Spleen (tissue), 11 donors: ENCODE measurements around the gene RSPH3. TPM values are rescaled to one million over a fixed set of nuclear protein-coding genes. Genes with fewer than 3 reads are reported as not detected.

Experiments used
- DNase-seq: peaks from one replicate; pipeline ENCODE4 v3.0.0-alpha.2; 2020
- H3K27ac ChIP-seq, 8 donors: fragments of 200-600 bp; sonication (generic) in 7 of 8; 1 replicate in 4 of 8; 2 replicates in 4 of 8; pipeline versions ENCODE4 v1.5.0 to v1.8.0; 2016 to 2021; ENCODE audit warnings: inconsistent platforms in 4 of 8, mild to moderate bottlenecking in 4 of 8, moderate library complexity in 1 of 8
- H3K27me3 ChIP-seq, 7 donors: fragments of 200-600 bp; sonication (generic) in 6 of 7; replicated peaks in 1 of 7; 1 replicate in 4 of 7; 2 replicates in 3 of 7; pipeline versions ENCODE4 v1.5.0 to v1.8.0; 2016 to 2021; ENCODE audit warnings: inconsistent platforms in 3 of 7, mild to moderate bottlenecking in 1 of 7
- H3K36me3 ChIP-seq, 6 donors: fragments of 200-600 bp; sonication (generic) in 5 of 6; 1 replicate in 4 of 6; 2 replicates in 2 of 6; pipeline versions ENCODE4 v1.5.0 to v1.8.0; 2016 to 2021; ENCODE audit warnings: inconsistent platforms in 2 of 6
- H3K4me1 ChIP-seq, 6 donors: fragments of 200-600 bp; sonication (generic) in 5 of 6; 1 replicate in 3 of 6; 2 replicates in 3 of 6; pipeline versions ENCODE4 v1.5.0 to v1.8.0; 2016 to 2021; ENCODE audit warnings: inconsistent platforms in 3 of 6
- H3K4me3 ChIP-seq, 8 donors: fragments of 200-600 bp; sonication (generic) in 7 of 8; 1 replicate in 4 of 8; 2 replicates in 4 of 8; pipeline versions ENCODE4 v1.5.0 to v1.8.0; 2016 to 2021; ENCODE audit warnings: inconsistent platforms in 4 of 8, mild to moderate bottlenecking in 4 of 8, moderate library complexity in 2 of 8
- H3K9me3 ChIP-seq, 8 donors: fragments of 200-600 bp; sonication (generic) in 7 of 8; 1 replicate in 4 of 8; 2 replicates in 4 of 8; pipeline versions ENCODE4 v1.5.0 to v1.8.0; 2016 to 2021; ENCODE audit warnings: inconsistent platforms in 4 of 8
- POLR2A ChIP-seq, 3 donors: fragments of 450-650 bp; IDR thresholded peaks; one replicate each; pipeline ENCODE4 v1.5.1; 2017; ENCODE audit warnings: antibody characterized with exemption in 3 of 3, mild to moderate bottlenecking in 1 of 3
- POLR2AphosphoS5 ChIP-seq, 3 donors: sonication (generic); formaldehyde crosslinking; IDR thresholded peaks; one replicate each; pipeline ENCODE4 v1.5.1; 2017; ENCODE audit warnings: antibody characterized with exemption in 3 of 3
- WGBS, 5 donors: extraction: QIAGEN DNeasy Blood & Tissue Kit in 3 of 5; methylation state at CpG; one replicate each; pipeline versions ENCODE4 v1.1.5 to v1.1.7; 2013 to 2018; 5-methylcytosine and 5-hydroxymethylcytosine counted together
- intact Hi-C: fragments of 100-400 bp; cut with DNase I; formaldehyde crosslinking; loops from one replicate; pipeline ENCODE4 v1.15.0; 2023; ENCODE audit warnings: low total_unique reads
- polyA plus RNA-seq, 3 donors: library from polyadenylated mRNA; stranded (reverse); fragments of 200-250 nt; gene quantifications; one replicate each; pipeline ENCODE4 v1.2.1, GENCODE V29; 2013
- small RNA-seq, 4 donors: library from RNA; depleted of rRNA; stranded (forward); fragments of <200 nt; gene quantifications; one replicate each; pipeline ENCODE3, GENCODE V24; 2016
- total RNA-seq, 7 donors: library from RNA; depleted of rRNA in 3 of 7; stranded (reverse); fragments of >200 nt in 3 of 7; fragmentation: NEBNext Ultra II Directional in 4 of 7; extraction: Animal tissue kit (Norgen Biotek cat#: 25700) in 4 of 7; gene quantifications; one replicate each; pipeline versions ENCODE4 v1.1.0 to v1.2.1, GENCODE V29; 2016 to 2021
- TF ChIP-seq, protein P1 (sequence below), 11 experiments: fragments of 200-600 bp in 7 of 11; fragments of 450-650 bp in 4 of 11; sonication (generic) in 4 of 11; IDR thresholded peaks in 8 of 11; conservative IDR thresholded peaks in 3 of 11; 1 replicate in 7 of 11; 2 replicates in 4 of 11; pipeline versions ENCODE4 v1.4.0 to v1.8.0; 2016 to 2021; ENCODE audit warnings: antibody characterized with exemption in 11 of 11, inconsistent platforms in 4 of 11, mild to moderate bottlenecking in 1 of 11
- donor health status: healthy with polysubstance abuse.
- donor health status: DM: no; HTN: no; CAD: no; lungs with moderate emphysema.
- donor health status: DM: no; HTN: no; CAD: no.
- donor health status: Bipolar disorder and iron deficiency.
- donor health status: healthy.
- donor health status: DM: no; HTN: no; CAD: no.
- donor health status: DM: yes; HTN: yes; CAD: no.

The RSPH3 gene
- total and polyA plus RNA-seq, 10 donors: 0.91 to 7.3 (median 4.7) TPM

- TF ChIP-seq, protein P1, sequence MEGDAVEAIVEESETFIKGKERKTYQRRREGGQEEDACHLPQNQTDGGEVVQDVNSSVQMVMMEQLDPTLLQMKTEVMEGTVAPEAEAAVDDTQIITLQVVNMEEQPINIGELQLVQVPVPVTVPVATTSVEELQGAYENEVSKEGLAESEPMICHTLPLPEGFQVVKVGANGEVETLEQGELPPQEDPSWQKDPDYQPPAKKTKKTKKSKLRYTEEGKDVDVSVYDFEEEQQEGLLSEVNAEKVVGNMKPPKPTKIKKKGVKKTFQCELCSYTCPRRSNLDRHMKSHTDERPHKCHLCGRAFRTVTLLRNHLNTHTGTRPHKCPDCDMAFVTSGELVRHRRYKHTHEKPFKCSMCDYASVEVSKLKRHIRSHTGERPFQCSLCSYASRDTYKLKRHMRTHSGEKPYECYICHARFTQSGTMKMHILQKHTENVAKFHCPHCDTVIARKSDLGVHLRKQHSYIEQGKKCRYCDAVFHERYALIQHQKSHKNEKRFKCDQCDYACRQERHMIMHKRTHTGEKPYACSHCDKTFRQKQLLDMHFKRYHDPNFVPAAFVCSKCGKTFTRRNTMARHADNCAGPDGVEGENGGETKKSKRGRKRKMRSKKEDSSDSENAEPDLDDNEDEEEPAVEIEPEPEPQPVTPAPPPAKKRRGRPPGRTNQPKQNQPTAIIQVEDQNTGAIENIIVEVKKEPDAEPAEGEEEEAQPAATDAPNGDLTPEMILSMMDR (IDR thresholded peaks at IDR 0.05 in 8 of 11, conservative IDR thresholded peaks at IDR 0.05 in 3 of 11): no peak
- no peak for TF ChIP-seq POLR2AphosphoS5 (IDR thresholded peaks at IDR 0.05)
- TF ChIP-seq POLR2A (IDR thresholded peaks at IDR 0.05): no peak
- no peak overlapping the region for H3K4me3 ChIP-seq
- WGBS, 5 donors: 86 to 93% (median 91%) methylated on average over 14 of the region's 14 CpGs
Measured at GRCh38 chr6:158923805-158924498, 76.0 kb downstream of the RSPH3 start.

More at GRCh38 chr6:158923805-158924498, 76.0 kb downstream of the RSPH3 start:
- Histone ChIP-seq H3K27me3 (no peaks in the 10 kb centered on the region), H3K36me3 (no peaks in the 10 kb centered on the region), H3K27ac (no peak overlapping the region), H3K4me1 (no peaks in the 10 kb centered on the region), H3K9me3 (no peaks in the 10 kb centered on the region)
- no peak for DNase-seq
- intact Hi-C loops: no loop called here

Small RNA genes within 50 kb of the gene (small RNA-seq; reads per million reads assigned to genes)
- gene RNU6-293P: 0 reads per million in 4 donors

Other genes with a start within 250 kb of the RSPH3 start
- gene EZR, start 180.8 kb downstream of the RSPH3 start, total RNA-seq: 100 to 1,000 TPM; 101 to 153 (median 121) TPM
- 100 to 1,000 TPM in 2 of 3 donors, 10 to 100 TPM in 1; 78.0 to 121 (median 106) TPM for gene EZR, start 180.8 kb downstream of the RSPH3 start, polyA plus RNA-seq
- gene TAGAP, start 44.8 kb upstream of the RSPH3 start, total RNA-seq: 10 to 100 TPM; 39.6 to 63.9 (median 49.2) TPM
- 10 to 100 TPM; 13.6 to 21.9 (median 15.7) TPM for gene TAGAP, start 44.8 kb upstream of the RSPH3 start, polyA plus RNA-seq
- gene FNDC1, start 169.2 kb upstream of the RSPH3 start, total RNA-seq: 1 to 10 TPM in 1 of 7 donors, under 1 TPM in 6; 0.19 to 1.2 (median 0.47) TPM
- gene FNDC1, start 169.2 kb upstream of the RSPH3 start, polyA plus RNA-seq: under 1 TPM; 0.03 to 0.17 (median 0.07) TPM